NCI-H526 treated with DMSO at 0.1 percent for 48 hours (cell line): ENCODE measurements around the gene IL16.

Source experiments
- DNase-seq: peaks from one replicate; lab custom pipeline; 2025; lab: John Stamatoyannopoulos, UW

IL16 gene

GRCh38 chr15:81256916-81257315 is 60.2 kb downstream of the IL16 start:
- DNase-seq: peak; percentile 52

- no peak for DNase-seq
These were observed 60.8 kb downstream of the IL16 start for GRCh38 chr15:81257435-81257834.

DNA sequence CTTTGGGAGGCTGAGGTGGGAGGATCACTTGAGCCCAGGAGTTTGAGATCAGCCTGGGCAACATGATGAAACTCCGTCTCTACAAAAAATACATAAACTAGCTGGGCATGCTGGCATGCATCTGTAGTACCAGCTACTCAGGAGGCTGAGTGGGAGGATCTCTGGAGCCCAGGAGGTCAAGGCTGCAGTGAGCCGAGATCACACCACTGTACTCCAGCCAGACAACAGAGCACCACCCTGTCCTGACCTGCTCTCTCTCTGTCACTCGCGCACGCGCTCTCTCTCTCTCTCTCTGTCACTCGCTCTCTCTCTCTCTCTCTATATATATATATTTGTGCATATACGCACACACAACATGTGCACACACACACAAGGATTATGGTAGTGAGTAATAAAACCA is 61.8 kb downstream of the IL16 start:
- no peak for DNase-seq

GRCh38 chr15:81259760-81260298 is 63.1 kb downstream of the IL16 start:
- DNase-seq: no peak

GRCh38 chr15:81261172-81261811 is 64.6 kb downstream of the IL16 start:
- DNase-seq: no peak

- DNase-seq: no peak
These were observed 66.8 kb downstream of the IL16 start for GRCh38 chr15:81263477-81263876.

- no peak for DNase-seq
These were observed 67.6 kb downstream of the IL16 start for GRCh38 chr15:81264072-81264857.

DNA sequence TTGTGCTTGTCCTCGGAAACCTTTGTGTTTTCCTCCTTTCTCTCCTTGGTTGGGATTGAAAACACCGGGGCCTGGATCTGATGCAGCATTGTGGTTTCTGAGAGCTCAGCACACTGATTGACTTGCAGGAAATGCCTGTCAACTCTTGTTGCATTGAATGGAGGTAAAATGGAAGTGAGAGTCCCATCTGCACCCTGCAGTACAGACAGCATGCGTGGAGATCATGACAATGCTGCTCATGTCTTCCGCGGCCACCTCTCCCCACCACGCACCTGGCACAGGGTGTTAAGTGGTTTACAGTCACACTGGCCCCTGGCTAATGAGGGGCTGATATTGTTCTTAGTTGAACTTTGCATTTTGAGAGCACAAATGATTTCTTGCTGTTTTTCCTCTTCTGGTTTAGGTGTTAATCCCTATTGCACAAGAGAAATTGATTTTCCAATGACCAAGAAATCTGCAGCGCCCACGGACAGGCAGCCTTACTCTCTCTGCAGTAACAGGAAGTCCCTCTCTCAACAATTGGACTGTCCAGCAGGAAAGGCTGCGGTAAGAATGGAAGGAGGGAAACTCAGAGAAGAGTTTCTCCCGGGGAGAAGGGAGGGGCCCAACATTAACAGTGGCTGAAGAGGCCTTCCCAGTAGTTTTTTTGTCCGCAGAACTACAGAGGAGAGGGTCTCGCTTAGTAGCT is 68.7 kb downstream of the IL16 start:
- no peak for DNase-seq

GRCh38 chr15:81265944-81266775 is 69.5 kb downstream of the IL16 start:
- DNase-seq: peak; percentile 78

DNA sequence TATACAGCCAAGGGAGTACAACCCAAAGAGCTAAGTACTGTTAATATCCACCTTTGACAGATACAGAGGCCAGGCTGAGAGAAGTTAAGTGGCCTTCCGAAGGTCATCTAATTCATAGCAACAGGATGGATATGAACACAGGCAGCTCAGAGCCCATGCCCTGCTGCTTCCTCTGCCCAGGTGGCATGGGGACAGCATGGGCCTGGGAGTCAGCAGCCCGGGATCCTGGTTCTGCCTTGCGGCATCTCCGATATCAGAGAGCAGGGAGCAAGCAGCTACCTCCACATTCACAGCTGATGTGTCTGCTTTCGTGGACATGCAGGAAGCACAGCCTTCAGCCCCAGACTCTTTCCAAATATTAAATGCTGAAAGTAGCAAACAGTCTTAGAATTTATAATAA is 71.7 kb downstream of the IL16 start:
- no peak for DNase-seq

DNA sequence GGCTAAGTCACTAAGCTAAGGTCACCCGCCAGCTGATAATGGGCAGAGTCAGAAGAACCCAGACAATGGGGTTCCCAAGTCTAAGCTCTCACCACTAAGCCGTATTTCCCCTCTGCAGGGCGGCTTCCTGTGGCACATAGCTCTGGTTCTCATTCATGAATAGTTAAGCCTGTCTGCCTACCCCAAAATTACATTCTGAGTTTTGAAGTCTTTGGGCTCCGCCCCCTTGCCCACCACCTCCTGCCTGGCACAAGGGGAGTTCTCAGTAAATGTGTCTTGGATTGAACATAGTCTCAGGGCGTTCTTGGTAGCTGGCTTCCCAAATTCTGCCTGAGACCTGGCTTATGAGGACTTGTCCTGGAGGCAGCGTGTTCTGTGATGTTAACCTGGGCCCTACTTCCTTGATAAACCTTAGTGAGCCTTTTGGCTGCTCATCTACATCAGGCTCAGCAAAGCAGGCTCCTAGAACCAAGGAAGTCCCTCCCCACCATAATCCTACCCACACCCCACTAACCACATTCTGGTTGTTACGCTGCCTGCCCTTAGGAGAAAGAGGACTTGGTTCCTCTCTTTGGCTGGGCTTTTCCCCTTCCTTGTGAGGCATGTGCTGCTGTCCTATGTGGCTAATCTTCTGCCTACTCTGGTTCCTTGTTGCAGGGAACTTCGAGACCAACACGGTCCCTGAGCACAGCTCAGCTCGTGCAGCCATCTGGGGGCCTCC is 72.4 kb downstream of the IL16 start:
- no peak for DNase-seq

DNA sequence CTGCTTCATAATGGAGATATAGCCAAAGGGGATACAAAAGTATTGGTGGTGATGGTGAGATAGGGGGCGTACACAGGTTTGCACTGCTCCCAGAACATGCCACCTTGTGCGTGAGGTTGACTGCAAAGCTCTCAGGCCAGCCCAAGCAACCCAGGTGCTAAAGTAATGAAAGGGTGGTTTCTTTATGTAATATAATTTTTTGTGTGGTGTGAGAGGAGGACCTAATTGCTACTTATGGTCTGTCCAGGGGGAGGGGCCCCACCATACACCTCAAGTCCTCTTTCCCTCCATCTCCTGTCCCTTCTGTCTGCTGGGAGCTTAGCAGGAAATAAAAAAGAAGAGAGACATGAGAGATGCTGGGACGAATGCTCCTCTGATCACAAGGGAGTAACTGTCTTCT is 73.5 kb downstream of the IL16 start:
- no peak for DNase-seq

- no peak for DNase-seq
These were observed 74.3 kb downstream of the IL16 start for GRCh38 chr15:81270781-81271491.

DNA sequence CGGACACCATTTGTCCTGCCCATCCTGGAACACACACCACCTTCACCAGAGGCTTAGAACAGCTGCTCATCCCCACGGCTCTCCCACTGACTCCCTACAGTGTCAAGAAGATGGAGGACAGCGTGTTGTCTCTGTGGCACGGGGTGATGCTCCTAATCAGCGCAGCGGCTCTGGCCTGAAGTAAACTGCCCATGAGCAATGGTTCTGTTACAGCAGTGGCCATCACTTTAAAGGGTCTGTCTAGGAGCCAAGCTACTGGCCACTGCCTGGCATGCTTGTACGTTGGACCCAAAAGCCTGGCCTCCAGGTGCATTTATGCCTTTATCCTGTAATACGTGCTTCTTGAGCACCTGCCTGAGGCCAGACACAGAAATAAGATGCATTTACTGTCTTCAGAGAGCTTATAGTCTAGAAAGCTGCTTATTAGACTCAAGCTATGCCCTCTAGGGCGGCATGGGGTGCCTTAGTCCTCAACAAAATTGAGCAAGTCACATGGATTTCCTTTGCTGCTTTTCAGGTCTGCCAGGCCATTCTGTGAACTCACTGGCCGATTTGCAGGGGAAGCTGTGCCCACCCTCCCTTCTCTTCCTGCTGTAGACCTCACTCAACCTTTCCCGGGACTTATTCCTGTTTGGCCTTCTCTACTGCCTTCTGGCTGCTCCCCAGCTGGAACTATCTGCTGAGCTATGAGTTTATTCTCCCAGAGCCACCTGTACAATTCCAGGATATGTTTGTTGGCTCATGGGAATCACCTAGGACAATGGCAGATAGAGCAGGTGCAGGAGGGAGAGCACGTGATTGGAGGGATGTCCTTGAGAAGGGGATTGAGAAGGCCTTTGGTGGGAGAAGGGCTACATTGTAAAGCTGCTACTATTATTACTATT is 75.3 kb downstream of the IL16 start:
- DNase-seq: no peak

DNA sequence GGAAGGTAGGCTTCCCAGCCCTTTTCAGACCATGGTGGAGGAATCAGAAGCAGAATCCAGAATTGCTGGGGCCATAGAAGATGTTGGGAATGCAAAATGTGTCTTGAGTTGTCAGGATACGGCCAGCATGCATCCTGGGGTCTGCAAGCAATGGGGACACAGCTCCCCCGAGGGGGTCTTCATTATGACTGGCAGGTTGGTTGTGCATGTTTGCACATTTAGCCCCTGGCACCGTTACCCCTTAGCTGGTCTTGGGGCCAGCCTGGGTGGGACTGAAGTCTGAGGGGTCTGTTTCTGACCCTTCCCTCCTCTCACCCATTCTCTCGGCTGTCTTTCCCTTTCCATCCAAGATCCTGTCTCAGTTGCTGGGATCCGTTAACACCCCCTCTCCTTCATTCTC is 76.5 kb downstream of the IL16 start:
- DNase-seq: no peak

DNA sequence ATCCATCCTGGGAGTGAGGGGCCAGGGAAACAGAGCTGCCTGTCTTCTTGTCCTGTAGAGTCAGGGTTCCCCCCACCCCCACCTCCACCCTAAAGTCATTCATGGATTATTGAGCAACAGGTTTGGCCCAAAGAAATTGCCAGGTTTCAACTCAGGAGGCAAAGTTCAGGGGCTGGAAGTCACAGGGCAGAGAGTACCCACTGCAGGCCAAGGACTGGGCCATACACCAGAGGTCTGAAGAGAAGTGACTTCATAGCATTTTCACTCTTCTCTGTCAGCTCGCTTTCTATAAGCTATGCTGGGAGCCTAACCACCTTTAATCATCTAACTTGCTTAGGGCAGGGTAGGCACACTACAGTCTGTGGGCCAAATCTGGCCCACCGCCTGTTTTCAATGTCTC is 77.2 kb downstream of the IL16 start:
- no peak for DNase-seq

DNA sequence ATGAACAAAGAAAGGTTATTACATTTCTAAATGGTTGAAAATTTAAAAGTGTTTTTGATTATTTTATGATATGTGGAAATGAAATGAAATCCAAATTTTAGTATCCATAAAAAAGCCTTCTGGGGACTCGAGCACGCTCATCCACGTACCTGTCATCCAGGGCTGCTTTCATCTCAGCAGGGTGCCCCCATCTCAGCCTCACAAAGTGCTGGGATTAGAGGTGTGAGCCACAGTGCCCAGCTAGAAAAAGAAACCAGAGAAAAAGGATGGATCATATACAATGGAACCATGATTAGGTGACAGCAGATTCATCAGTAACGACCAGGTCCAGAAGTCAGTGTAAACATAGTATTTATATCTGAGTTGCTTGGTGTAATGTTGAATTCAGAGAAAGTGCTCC is 77.6 kb downstream of the IL16 start:
- DNase-seq: no peak

DNA sequence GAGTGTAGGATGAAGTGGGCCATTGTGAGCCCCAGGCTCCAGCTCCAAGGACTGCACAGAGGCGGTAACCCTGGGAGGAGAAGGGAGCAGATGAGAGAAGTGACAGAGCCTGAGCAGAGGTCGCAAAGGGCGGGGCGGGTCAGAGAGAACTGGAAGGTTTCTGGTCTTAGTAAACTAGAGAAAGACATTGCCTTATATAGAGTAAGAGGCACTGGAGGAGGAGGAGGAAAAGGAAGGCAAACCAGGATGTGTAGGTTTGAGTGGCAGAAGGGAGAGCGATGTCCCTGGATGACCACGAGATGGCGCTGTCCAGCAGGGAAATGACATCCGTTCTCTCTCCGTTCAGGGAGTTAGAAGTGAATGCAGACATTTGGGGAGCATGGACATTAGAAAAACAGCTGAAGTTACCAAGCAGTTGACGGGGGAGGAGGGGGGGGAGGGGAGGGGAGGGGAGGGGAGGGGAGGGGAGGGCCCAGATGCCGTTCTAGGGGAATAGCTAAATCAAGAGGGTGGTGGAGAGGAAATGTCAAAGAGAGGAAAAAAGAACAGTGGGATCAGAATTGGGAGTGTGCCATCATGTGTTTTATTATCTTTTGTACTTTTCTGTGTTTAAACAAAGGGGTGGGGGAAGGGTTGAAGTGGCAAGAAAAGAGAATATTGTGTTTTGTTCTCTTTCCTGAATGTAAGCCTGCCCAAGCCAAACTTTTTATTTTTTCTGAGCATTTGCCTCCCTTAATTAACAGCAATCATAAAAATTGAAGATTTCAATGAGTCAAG is 78.4 kb downstream of the IL16 start:
- DNase-seq: peak; percentile 42
